Loucy (cell line): ENCODE data around the gene PTPN21.

Experiments used
- EZH2phosphoT487 ChIP-seq: fragments of 200-600 bp; IDR thresholded peaks from 2 replicates; pipeline ENCODE4 v1.6.1; 2018; ENCODE audit warnings: antibody characterized with exemption, mild to moderate bottlenecking, moderate library complexity, borderline replicate concordance
- TF ChIP-seq, protein P1 (sequence below): fragments of 200-600 bp; sonication (generic); conservative IDR thresholded peaks from 2 replicates; pipeline ENCODE4 v1.5.1; 2014; ENCODE audit warnings: mild to moderate bottlenecking, antibody characterized with exemption, low read length

DNA sequence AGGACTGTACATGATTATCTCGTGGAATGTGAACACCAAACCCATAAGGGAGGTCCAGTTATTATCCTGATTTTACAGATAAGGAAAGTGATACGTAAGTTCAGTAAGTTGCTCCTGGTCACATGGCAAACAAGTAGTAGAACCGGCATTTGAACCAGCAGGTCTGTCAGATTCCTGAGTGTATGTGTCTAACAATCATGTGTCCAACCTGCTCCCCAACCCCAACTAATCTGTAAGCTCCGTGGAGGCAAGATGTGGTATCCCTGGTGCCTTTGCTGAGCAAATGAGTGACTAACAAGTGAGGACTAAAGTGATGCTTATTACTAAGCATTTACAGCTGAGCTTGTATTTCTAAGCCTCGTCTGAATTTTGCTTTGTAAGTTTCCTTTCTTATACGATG is 65.9 kb downstream of the PTPN21 start:
- TF ChIP-seq, protein P1, sequence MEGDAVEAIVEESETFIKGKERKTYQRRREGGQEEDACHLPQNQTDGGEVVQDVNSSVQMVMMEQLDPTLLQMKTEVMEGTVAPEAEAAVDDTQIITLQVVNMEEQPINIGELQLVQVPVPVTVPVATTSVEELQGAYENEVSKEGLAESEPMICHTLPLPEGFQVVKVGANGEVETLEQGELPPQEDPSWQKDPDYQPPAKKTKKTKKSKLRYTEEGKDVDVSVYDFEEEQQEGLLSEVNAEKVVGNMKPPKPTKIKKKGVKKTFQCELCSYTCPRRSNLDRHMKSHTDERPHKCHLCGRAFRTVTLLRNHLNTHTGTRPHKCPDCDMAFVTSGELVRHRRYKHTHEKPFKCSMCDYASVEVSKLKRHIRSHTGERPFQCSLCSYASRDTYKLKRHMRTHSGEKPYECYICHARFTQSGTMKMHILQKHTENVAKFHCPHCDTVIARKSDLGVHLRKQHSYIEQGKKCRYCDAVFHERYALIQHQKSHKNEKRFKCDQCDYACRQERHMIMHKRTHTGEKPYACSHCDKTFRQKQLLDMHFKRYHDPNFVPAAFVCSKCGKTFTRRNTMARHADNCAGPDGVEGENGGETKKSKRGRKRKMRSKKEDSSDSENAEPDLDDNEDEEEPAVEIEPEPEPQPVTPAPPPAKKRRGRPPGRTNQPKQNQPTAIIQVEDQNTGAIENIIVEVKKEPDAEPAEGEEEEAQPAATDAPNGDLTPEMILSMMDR = no peak
- no peak for TF ChIP-seq EZH2phosphoT487
